Psoas muscle (tissue), 8 donors: ENCODE results near the gene DSC3. TPM values are rescaled to one million over a fixed set of nuclear protein-coding genes. Genes with fewer than 3 reads are reported as not detected.

ENCODE experiments used
- ATAC-seq, 4 donors: fragments of 200-7000 bp; cut with Tn5 transposase; one replicate each; pipeline ENCODE4 v1.9.1; 2020; ENCODE audit warnings: moderate library complexity in 3 of 4, mild to moderate bottlenecking in 2 of 4
- DNase-seq, 2 donors: peaks; one replicate each; pipeline ENCODE4 v3.0.0-alpha.2; 2020
- H3K27ac ChIP-seq: fragments of 200-600 bp; one replicate; pipeline ENCODE4 v1.8.0; 2022
- H3K27me3 ChIP-seq, 3 donors: fragments of 200-600 bp in 1 of 3; one replicate each; pipeline versions ENCODE4 v1.6.1 to v1.8.0; 2013 to 2022; ENCODE audit warnings: low read length in 2 of 3, mild to moderate bottlenecking in 2 of 3, moderate library complexity in 1 of 3; ENCODE audit not compliant: insufficient read depth in 3 of 3
- H3K36me3 ChIP-seq, 2 donors: fragments of 200-600 bp in 1 of 2; one replicate each; pipeline versions ENCODE4 v1.6.1 to v1.8.0; 2013 to 2022; ENCODE audit warnings: low read depth in 1 of 2, mild to moderate bottlenecking in 1 of 2, moderate library complexity in 1 of 2; ENCODE audit not compliant: insufficient read depth in 1 of 2
- H3K4me1 ChIP-seq: fragments of 200-600 bp; one replicate; pipeline ENCODE4 v1.8.0; 2022
- H3K4me3 ChIP-seq: fragments of 200-600 bp; one replicate; pipeline ENCODE4 v1.8.0; 2022; ENCODE audit warnings: mild to moderate bottlenecking
- H3K9me3 ChIP-seq: fragments of 200-600 bp; one replicate; pipeline ENCODE4 v1.8.0; 2022
- CTCF ChIP-seq: fragments of 200-600 bp; IDR thresholded peaks from one replicate; pipeline ENCODE4 v1.8.0; 2022; ENCODE audit warnings: antibody characterized with exemption
- WGBS, 3 donors: extraction: QIAGEN DNeasy Blood & Tissue Kit; methylation state at CpG; one replicate each; pipeline versions ENCODE4 v1.1.6 to v1.1.7; 2013; 5-methylcytosine and 5-hydroxymethylcytosine counted together
- intact Hi-C, 2 donors: fragments of 100-400 bp; cut with DNase I; formaldehyde crosslinking; loops; one replicate each; pipeline versions ENCODE4 v1.11.0 to v1.14.2; 2022
- polyA plus RNA-seq, 3 donors: library from polyadenylated mRNA; stranded (reverse); fragments of 200-250 nt; gene quantifications; one replicate each; pipeline ENCODE4 v1.2.3, GENCODE V29; 2013
- total RNA-seq, 4 donors: library from RNA; stranded (reverse); fragmentation: NEBNext Ultra II Directional in 2 of 4; extraction: Animal tissue kit (Norgen Biotek cat#: 25700) in 2 of 4; gene quantifications; one replicate each; pipeline versions ENCODE4 v1.2.1 to v1.2.4, GENCODE V29; 2021 to 2023
- donor health status: healthy with polysubstance abuse.
- donor health status: DM: no; HTN: no; CAD: no; lungs with moderate emphysema.
- donor health status: Bipolar disorder and iron deficiency.
- donor health status: healthy.
- donor health status: DM: yes; HTN: yes; CAD: no.
- donor health status: DM: no; HTN: no; CAD: no.
- donor health status: DM: no; HTN: no; CAD: no.
- donor health status: DM: yes; HTN: yes; CAD: no.

DSC3 gene
- total and polyA plus RNA-seq, 7 donors = under 0.01 to 0.10 (median 0.06) TPM; not detected in 2

GRCh38 chr18:31045599-31045998 is 3.1 kb upstream of the DSC3 start:
- WGBS, 3 donors = 72 to 84% (median 81%) methylated on average over 6 of the region's 6 CpGs
- DNase-seq (no peak), ATAC-seq (no peak)
- intact Hi-C loops = no loop called here
- Histone ChIP-seq H3K36me3 (no peaks in the 10 kb centered on the region), H3K4me1 (no peaks in the 10 kb centered on the region), H3K27ac (no peak overlapping the region), H3K9me3 (no peaks in the 10 kb centered on the region), H3K4me3 (no peak overlapping the region), H3K27me3 (peaks cover 0 to 39% (median 23%) of the 10 kb centered on the region in 3 donors)
- TF ChIP-seq CTCF = no peak

GRCh38 chr18:31044926-31045325 is 2.4 kb upstream of the DSC3 start:
- WGBS, 3 donors = 68 to 76% (median 74%) methylated on average over 3 of the region's 3 CpGs
- H3K4me3 ChIP-seq = no peak overlapping the region
- H3K36me3 ChIP-seq = no peaks in the 10 kb centered on the region
- intact Hi-C loops = no loop called here
- TF ChIP-seq CTCF = no peak
- H3K4me1 ChIP-seq = no peaks in the 10 kb centered on the region
- H3K27me3 ChIP-seq = peaks cover 0 to 45% (median 23%) of the 10 kb centered on the region in 3 donors
- no peak overlapping the region for H3K27ac ChIP-seq
- no peak for DNase-seq
- H3K9me3 ChIP-seq = no peaks in the 10 kb centered on the region
- ATAC-seq = no peak

- Histone ChIP-seq H3K27ac (no peak overlapping the region), H3K4me1 (no peaks in the 10 kb centered on the region), H3K9me3 (no peaks in the 10 kb centered on the region), H3K36me3 (no peaks in the 10 kb centered on the region), H3K27me3 (peaks cover 0 to 51% (median 23%) of the 10 kb centered on the region in 3 donors), H3K4me3 (no peak overlapping the region)
- DNase-seq = no peak
- no peak for ATAC-seq
- 59 to 68% (median 59%) methylated on average over 7 of the region's 7 CpGs for WGBS, 3 donors
- TF ChIP-seq CTCF = no peak
- intact Hi-C loops = no loop called here
Measured at GRCh38 chr18:31043709-31044108, 1.2 kb upstream of the DSC3 start.

- DNase-seq = peak in 1 of 2 donors; percentile 26
- no peak overlapping the region for H3K27ac ChIP-seq
- no peak for ATAC-seq
- intact Hi-C loops = no loop called here
- no peaks in the 10 kb centered on the region for H3K9me3 ChIP-seq
- H3K4me3 ChIP-seq = peak overlapping the region; percentile 35
- 0 to 5% (median 3%) methylated on average over 16 to 17 of the region's 17 CpGs for WGBS, 3 donors
- TF ChIP-seq CTCF = no peak
- no peaks in the 10 kb centered on the region for H3K4me1 ChIP-seq
- H3K27me3 ChIP-seq = peaks cover 0 to 51% (median 23%) of the 10 kb centered on the region in 3 donors
- no peaks in the 10 kb centered on the region for H3K36me3 ChIP-seq
Measured at GRCh38 chr18:31042084-31042405, 497 bp downstream of the DSC3 start.

GRCh38 chr18:31041271-31042083 is 1.1 kb downstream of the DSC3 start:
- no peaks in the 10 kb centered on the region for H3K9me3 ChIP-seq
- ATAC-seq (no peak), DNase-seq (peak in 1 of 2 donors; percentile 27)
- no peaks in the 10 kb centered on the region for H3K4me1 ChIP-seq
- no peak overlapping the region for H3K27ac ChIP-seq
- intact Hi-C loops = no loop called here
- 1 to 2% (median 1%) methylated on average over 52 of the region's 52 CpGs for WGBS, 3 donors
- H3K4me3 ChIP-seq = no peak overlapping the region
- no peak for TF ChIP-seq CTCF
- peaks cover 0 to 51% (median 23%) of the 10 kb centered on the region in 3 donors for H3K27me3 ChIP-seq
- no peaks in the 10 kb centered on the region for H3K36me3 ChIP-seq
